Umbilical cord (tissue), 2 donors: ENCODE results near the gene MYOM3. TPM values are rescaled to one million over a fixed set of nuclear protein-coding genes. Genes with fewer than 3 reads are reported as not detected.

Experiments
- DNase-seq: peaks from one replicate; pipeline ENCODE4 v3.0.0-alpha.2; 2015; ENCODE audit warnings: low spot score
- total RNA-seq: library from RNA; depleted of rRNA; stranded (reverse); fragments of >200 nt; gene quantifications from one replicate; pipeline ENCODE4 v1.2.3, GENCODE V29; 2014; ENCODE audit warnings: low replicate concordance; ENCODE audit not compliant: insufficient read depth

The MYOM3 gene
- total RNA-seq, 1 donor from 2014 or later, result 5.3 TPM

- DNase-seq, result no peak
Measured at GRCh38 chr1:24114753-24115152, 2.8 kb upstream of the MYOM3 start.

- no peak for DNase-seq
Measured at GRCh38 chr1:24113641-24114033, 1.7 kb upstream of the MYOM3 start.

- peak; percentile 65 for DNase-seq
Measured at GRCh38 chr1:24111262-24111995, 506 bp downstream of the MYOM3 start.

GRCh38 chr1:24110642-24111261 lies 1.2 kb downstream of the MYOM3 start:
- peak; percentile 73 for DNase-seq

- no peak for DNase-seq
Measured at GRCh38 chr1:24109686-24110475, 2.1 kb downstream of the MYOM3 start.

- no peak for DNase-seq
Measured at GRCh38 chr1:24109166-24109483, 2.8 kb downstream of the MYOM3 start.

- no peak for DNase-seq
Measured at GRCh38 chr1:24108334-24109165, 3.4 kb downstream of the MYOM3 start.

GRCh38 chr1:24107462-24108138 lies 4.3 kb downstream of the MYOM3 start:
- peak; percentile 70 for DNase-seq

GRCh38 chr1:24105368-24106160 lies 6.4 kb downstream of the MYOM3 start:
- no peak for DNase-seq

GRCh38 chr1:24104854-24105253 lies 7.1 kb downstream of the MYOM3 start:
- no peak for DNase-seq

- DNase-seq, result no peak
Measured at GRCh38 chr1:24103879-24104278, 8.1 kb downstream of the MYOM3 start.

- no peak for DNase-seq
Measured at GRCh38 chr1:24103408-24103807, 8.5 kb downstream of the MYOM3 start.

- DNase-seq, result no peak
Measured at GRCh38 chr1:24102961-24103360, 9.0 kb downstream of the MYOM3 start.

- peak; percentile 40 for DNase-seq
Measured at GRCh38 chr1:24101796-24102586, 9.9 kb downstream of the MYOM3 start.

GRCh38 chr1:24100945-24101737 lies 10.8 kb downstream of the MYOM3 start:
- DNase-seq, result no peak

GRCh38 chr1:24098943-24099638 lies 12.8 kb downstream of the MYOM3 start:
- no peak for DNase-seq

GRCh38 chr1:24098102-24098501 lies 13.8 kb downstream of the MYOM3 start:
- no peak for DNase-seq

GRCh38 chr1:24097663-24098062 lies 14.3 kb downstream of the MYOM3 start:
- DNase-seq, result no peak
